SJCRH30 (cell line): ENCODE results near the gene ZNF430. TPM values are rescaled to one million over a fixed set of nuclear protein-coding genes. Genes with fewer than 3 reads are reported as not detected.
"Not testable (repeated sequence)": the region's sequence is repeated elsewhere in the genome, so short reads cannot be mapped to it uniquely, and the experiment has no call there.

Experiments used
- DNase-seq, 2 experiments: peaks; one replicate each; pipeline ENCODE4 v3.0.0-alpha.2; 2015 to 2020
- H3K27ac ChIP-seq: fragments of 250-450 bp; sonication (Bioruptor Pico); 2 replicates; pipeline ENCODE4 v1.5.1; 2020; ENCODE audit warnings: mild to moderate bottlenecking, moderate library complexity
- H3K27me3 ChIP-seq: fragments of 250-450 bp; sonication (Bioruptor Pico); 2 replicates; pipeline ENCODE4 v1.5.1; 2020; ENCODE audit warnings: mild to moderate bottlenecking, moderate library complexity
- H3K36me3 ChIP-seq: fragments of 250-450 bp; sonication (Bioruptor Pico); 2 replicates; pipeline ENCODE4 v1.5.1; 2020; ENCODE audit warnings: mild to moderate bottlenecking, moderate library complexity
- H3K4me1 ChIP-seq: fragments of 250-450 bp; sonication (Bioruptor Pico); 2 replicates; pipeline ENCODE4 v1.5.1; 2020; ENCODE audit warnings: mild to moderate bottlenecking, moderate library complexity
- H3K4me3 ChIP-seq: fragments of 250-450 bp; sonication (Bioruptor Pico); 2 replicates; pipeline ENCODE4 v1.5.1; 2020; ENCODE audit warnings: mild to moderate bottlenecking, moderate library complexity
- H3K9me3 ChIP-seq: fragments of 250-450 bp; sonication (Bioruptor Pico); replicated peaks from 2 replicates; pipeline ENCODE4 v1.5.1; 2020; ENCODE audit warnings: mild to moderate bottlenecking, moderate library complexity
- total RNA-seq: library from RNA; depleted of rRNA; stranded (reverse); fragments of >200 nt; shearing (Covaris generic); gene quantifications from 2 replicates; pipeline ENCODE4 v1.2.3, GENCODE V29; 2014; rRNA removed

The ZNF430 gene
- 17.4 and 20.8 TPM in 2 replicates for total RNA-seq

GRCh38 chr19:21020298-21021227, at the start of gene ZNF430:
Gene ZNF430 (plus strand): TSS chr19:21020657. CDS start chr19:21020801, 144 bp downstream.
- Histone ChIP-seq H3K27ac (peak within 1 kb of the TSS; percentile 96), H3K4me1 (no peaks in the 10 kb centered on the region), H3K27me3 (no peaks in the 10 kb centered on the region), H3K36me3 (peaks cover 35% of the 10 kb centered on the region), H3K9me3 (peaks cover 4% of the 10 kb centered on the region; the same call in 1 of the 2 replicates), H3K4me3 (peak within 1 kb of the TSS; percentile 86)
- DNase-seq, result peak; percentile 98 to 99

- H3K4me3 ChIP-seq, H3K27ac ChIP-seq, H3K27me3 ChIP-seq, DNase-seq, H3K36me3 ChIP-seq, H3K9me3 ChIP-seq, H3K4me1 ChIP-seq: not testable (repeated sequence)
These were observed 27.7 kb upstream of the ZNF430 start for GRCh38 chr19:20992788-20993187.

GRCh38 chr19:20999731-21000352, 20.6 kb upstream of the ZNF430 start:
- peak overlapping the region; percentile 63 for H3K27ac ChIP-seq

GRCh38 chr19:21021238-21021637, 781 bp downstream of the ZNF430 start:
- Histone ChIP-seq H3K4me3 (peak overlapping the region; percentile 86), H3K36me3 (peaks cover 42% of the 10 kb centered on the region), H3K27ac (peak overlapping the region; percentile 96)
- not testable (repeated sequence) for DNase-seq, H3K27me3 ChIP-seq, H3K9me3 ChIP-seq, H3K4me1 ChIP-seq

More at GRCh38 chr19:20999731-21000352, 20.6 kb upstream of the ZNF430 start:
- peak overlapping the region; percentile 65 for H3K4me3 ChIP-seq
- DNase-seq, result peak; percentile 85 to 90
- H3K36me3 ChIP-seq, result no peaks in the 10 kb centered on the region
- no peaks in the 10 kb centered on the region for H3K9me3 ChIP-seq
- H3K4me1 ChIP-seq, result no peaks in the 10 kb centered on the region
- H3K27me3 ChIP-seq, result no peaks in the 10 kb centered on the region

GRCh38 chr19:21022996-21023395, 2.5 kb downstream of the ZNF430 start:
- no peak for DNase-seq
- no peak overlapping the region for H3K27ac ChIP-seq
- peaks cover 57% of the 10 kb centered on the region for H3K36me3 ChIP-seq
- H3K4me1 ChIP-seq, result no peaks in the 10 kb centered on the region
- peaks cover 6% of the 10 kb centered on the region; the same call in 1 of the 2 replicates for H3K9me3 ChIP-seq
- H3K27me3 ChIP-seq, result no peaks in the 10 kb centered on the region
- H3K4me3 ChIP-seq, result no peak overlapping the region

GRCh38 chr19:21023901-21024300, 3.4 kb downstream of the ZNF430 start:
- no peaks in the 10 kb centered on the region for H3K4me1 ChIP-seq
- no peaks in the 10 kb centered on the region for H3K27me3 ChIP-seq
- H3K4me3 ChIP-seq, result no peak overlapping the region
- H3K9me3 ChIP-seq, result peaks cover 9% of the 10 kb centered on the region; the same call in 1 of the 2 replicates
- DNase-seq, result no peak
- peaks cover 66% of the 10 kb centered on the region for H3K36me3 ChIP-seq
- H3K27ac ChIP-seq, result no peak overlapping the region

GRCh38 chr19:21028969-21029268, 8.5 kb downstream of the ZNF430 start:
- 0 out of 2 replicates have a peak, but pooled peaks cover 9% of the 10 kb centered on the region for H3K9me3 ChIP-seq
- no peak overlapping the region for H3K4me3 ChIP-seq
- H3K4me1 ChIP-seq, result no peaks in the 10 kb centered on the region
- no peak overlapping the region for H3K27ac ChIP-seq
- DNase-seq, result no peak
- H3K36me3 ChIP-seq, result peaks cover 90% of the 10 kb centered on the region
- no peaks in the 10 kb centered on the region for H3K27me3 ChIP-seq

- DNase-seq, result no peak
- H3K36me3 ChIP-seq, result peaks cover 59% of the 10 kb centered on the region
These were observed 24.6 kb downstream of the ZNF430 start for GRCh38 chr19:21045028-21045427.

GRCh38 chr19:21046489-21046888, 26.0 kb downstream of the ZNF430 start:
- H3K36me3 ChIP-seq, result peaks cover 59% of the 10 kb centered on the region

More at GRCh38 chr19:21045028-21045427, 24.6 kb downstream of the ZNF430 start:
- Histone ChIP-seq H3K4me3 (no peak overlapping the region), H3K4me1 (no peaks in the 10 kb centered on the region), H3K27ac (no peak overlapping the region), H3K9me3 (peaks cover 22% of the 10 kb centered on the region), H3K27me3 (no peaks in the 10 kb centered on the region)

GRCh38 chr19:21047716-21048115, 27.3 kb downstream of the ZNF430 start:
- H3K9me3 ChIP-seq, result peaks cover 18% of the 10 kb centered on the region; the same call in 1 of the 2 replicates
- no peak overlapping the region for H3K27ac ChIP-seq
- 0 out of 2 replicates have a peak, but pooled peaks cover 2% of the 10 kb centered on the region for H3K4me1 ChIP-seq
- H3K36me3 ChIP-seq, result peaks cover 60% of the 10 kb centered on the region
- no peak overlapping the region for H3K4me3 ChIP-seq
- no peaks in the 10 kb centered on the region for H3K27me3 ChIP-seq
- no peak for DNase-seq

More at GRCh38 chr19:21046489-21046888, 26.0 kb downstream of the ZNF430 start:
- no peak for DNase-seq
- H3K27me3 ChIP-seq, result no peaks in the 10 kb centered on the region
- 0 out of 2 replicates have a peak, but pooled peaks cover 2% of the 10 kb centered on the region for H3K4me1 ChIP-seq
- H3K9me3 ChIP-seq, result peaks cover 25% of the 10 kb centered on the region
- H3K27ac ChIP-seq, result no peak overlapping the region
- no peak overlapping the region for H3K4me3 ChIP-seq

- H3K36me3 ChIP-seq, result peaks cover 80% of the 10 kb centered on the region
- H3K4me1 ChIP-seq, result 0 out of 2 replicates have a peak, but pooled peaks cover 2% of the 10 kb centered on the region
These were observed 32.4 kb downstream of the ZNF430 start for GRCh38 chr19:21052902-21053301.

GRCh38 chr19:21065336-21065735, 44.9 kb downstream of the ZNF430 start:
- Histone ChIP-seq H3K27ac (no peak overlapping the region), H3K36me3 (peaks cover 51% of the 10 kb centered on the region), H3K4me1 (no peaks in the 10 kb centered on the region), H3K27me3 (no peaks in the 10 kb centered on the region), H3K9me3 (no peaks in the 10 kb centered on the region), H3K4me3 (no peak overlapping the region)
- no peak for DNase-seq

More at GRCh38 chr19:21052902-21053301, 32.4 kb downstream of the ZNF430 start:
- H3K27me3 ChIP-seq, result no peaks in the 10 kb centered on the region
- no peak overlapping the region for H3K27ac ChIP-seq
- H3K4me3 ChIP-seq, result no peak overlapping the region
- no peak for DNase-seq
- peaks cover 30% of the 10 kb centered on the region for H3K9me3 ChIP-seq

GRCh38 chr19:21082011-21082975, 61.8 kb downstream of the ZNF430 start, which contains the start of gene ZNF714:
Gene ZNF714 (plus strand): TSS chr19:21082203. CDS start chr19:21098269, 16,066 bp downstream.
- H3K27ac ChIP-seq, result peak within 1 kb of the TSS; percentile 80
- H3K27me3 ChIP-seq, result no peaks in the 10 kb centered on the region
- DNase-seq, result peak; percentile 86 to 90
- H3K4me3 ChIP-seq, result peak within 1 kb of the TSS; percentile 71
- peaks cover 17% of the 10 kb centered on the region for H3K36me3 ChIP-seq
- H3K9me3 ChIP-seq, result no peaks in the 10 kb centered on the region
- H3K4me1 ChIP-seq, result peaks cover 3% of the 10 kb centered on the region; the same call in 1 of the 2 replicates

- Histone ChIP-seq H3K27ac (no peak overlapping the region), H3K36me3 (peaks cover 22% of the 10 kb centered on the region), H3K4me1 (peaks cover 3% of the 10 kb centered on the region; the same call in 1 of the 2 replicates), H3K27me3 (no peaks in the 10 kb centered on the region), H3K4me3 (no peak overlapping the region), H3K9me3 (no peaks in the 10 kb centered on the region)
- peak in 1 of 2 experiments; percentile 29 for DNase-seq
These were observed 63.9 kb downstream of the ZNF430 start for GRCh38 chr19:21084343-21084742.
